IPS DF 6.9 (cell line): ENCODE data around the gene UFSP1.

Experiments used
- DNase-seq: peaks from one replicate; pipeline ENCODE4 v3.0.0-alpha.2; 2013; ENCODE audit warnings: low read depth, low spot score
- H3K27ac ChIP-seq: one replicate; pipeline ENCODE4 v1.5.1; 2013; ENCODE audit warnings: low read length, control low read depth
- H3K27me3 ChIP-seq: 2 replicates; pipeline ENCODE4 v1.6.1; 2013; ENCODE audit warnings: mild to moderate bottlenecking, low read length; ENCODE audit not compliant: control insufficient read depth, insufficient read depth
- H3K36me3 ChIP-seq: 2 replicates; pipeline ENCODE4 v1.6.1; 2013; ENCODE audit warnings: low read length; ENCODE audit not compliant: control insufficient read depth, insufficient read depth
- H3K4me1 ChIP-seq: 2 replicates; pipeline ENCODE4 v1.6.1; 2013; ENCODE audit warnings: low read length; ENCODE audit not compliant: control insufficient read depth, insufficient read depth
- H3K4me3 ChIP-seq: 2 replicates; pipeline ENCODE4 v1.5.1; 2013; ENCODE audit warnings: mild to moderate bottlenecking, low read length
- H3K9me3 ChIP-seq: 2 replicates; pipeline ENCODE4 v1.6.1; 2013; ENCODE audit warnings: low read length, inconsistent platforms; ENCODE audit not compliant: control insufficient read depth, insufficient read depth
- WGBS: extraction: QIAGEN DNeasy Blood & Tissue Kit; methylation state at CpG from one replicate; pipeline ENCODE4 v1.1.7; 2013; ENCODE audit warnings: mixed read lengths, missing lambda C conversion rate; ENCODE audit not compliant: insufficient read length, insufficient coverage; 5-methylcytosine and 5-hydroxymethylcytosine counted together

UFSP1 gene

GRCh38 chr7:100888291-100888987 lies 1.1 kb downstream of the UFSP1 start:
- H3K4me3 ChIP-seq, result peak overlapping the region; percentile 87; the same call in 1 of the 2 replicates
- WGBS, result no CpG with 5 or more reads among the region's 18 CpGs
- DNase-seq, result no peak
- H3K27me3 ChIP-seq, result no peaks in the 10 kb centered on the region
- H3K9me3 ChIP-seq, result no peaks in the 10 kb centered on the region
- H3K27ac ChIP-seq, result no peak overlapping the region
- peaks cover 2% of the 10 kb centered on the region for H3K4me1 ChIP-seq
- peaks cover 41% of the 10 kb centered on the region for H3K36me3 ChIP-seq

DNA sequence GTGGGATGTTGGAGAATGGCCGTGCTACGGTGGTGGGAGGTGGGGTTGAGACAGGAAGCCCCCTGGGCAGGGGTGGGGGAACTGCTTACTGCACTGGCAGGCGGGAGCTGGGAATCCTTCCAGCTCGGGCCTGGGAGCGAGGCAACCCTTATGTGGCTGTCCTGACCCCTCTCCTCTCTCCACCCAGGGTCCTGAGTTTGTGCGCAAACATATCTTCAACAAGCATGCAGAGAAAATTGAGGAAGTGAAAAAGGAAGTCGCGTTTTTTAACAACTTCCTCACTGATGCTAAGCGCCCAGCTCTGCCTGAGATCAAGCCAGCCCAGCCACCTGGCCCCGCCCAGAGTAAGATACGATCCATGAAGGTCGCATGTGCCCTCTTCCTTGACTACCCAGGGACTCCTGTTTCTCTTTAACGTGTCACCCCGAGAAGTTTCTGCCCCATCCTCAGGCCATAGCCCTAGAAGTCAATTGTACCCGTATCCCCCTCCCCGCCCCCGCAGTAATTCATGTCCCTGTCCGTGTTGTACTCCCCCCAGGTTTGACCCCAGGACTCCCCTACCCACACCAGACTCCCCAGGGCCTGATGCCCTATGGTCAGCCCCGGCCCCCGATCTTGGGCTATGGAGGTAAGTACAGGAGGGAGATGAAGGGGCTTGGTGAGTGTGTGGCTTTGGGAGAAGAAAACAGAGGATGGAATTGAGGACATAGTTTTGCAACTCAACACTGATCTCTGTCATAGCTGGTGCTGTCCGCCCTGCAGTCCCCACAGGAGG lies 1.8 kb downstream of the UFSP1 start:
- Histone ChIP-seq H3K4me3 (no peak overlapping the region), H3K36me3 (peaks cover 45% of the 10 kb centered on the region)
- WGBS, result no CpG with 5 or more reads among the region's 21 CpGs

GRCh38 chr7:100886936-100887515 lies 2.5 kb downstream of the UFSP1 start:
- H3K4me3 ChIP-seq, result no peak overlapping the region
- DNase-seq, result no peak
- peaks cover 50% of the 10 kb centered on the region for H3K36me3 ChIP-seq
- peaks cover 2% of the 10 kb centered on the region for H3K4me1 ChIP-seq
- H3K27ac ChIP-seq, result no peak overlapping the region
- no CpG with 5 or more reads among the region's 25 CpGs for WGBS
- H3K27me3 ChIP-seq, result no peaks in the 10 kb centered on the region
- no peaks in the 10 kb centered on the region for H3K9me3 ChIP-seq

More for the DNA sequence above, 1.8 kb downstream of the UFSP1 start:
- H3K27me3 ChIP-seq, result no peaks in the 10 kb centered on the region
- no peak overlapping the region for H3K27ac ChIP-seq
- no peak for DNase-seq
- no peaks in the 10 kb centered on the region for H3K9me3 ChIP-seq
- peaks cover 2% of the 10 kb centered on the region for H3K4me1 ChIP-seq

DNA sequence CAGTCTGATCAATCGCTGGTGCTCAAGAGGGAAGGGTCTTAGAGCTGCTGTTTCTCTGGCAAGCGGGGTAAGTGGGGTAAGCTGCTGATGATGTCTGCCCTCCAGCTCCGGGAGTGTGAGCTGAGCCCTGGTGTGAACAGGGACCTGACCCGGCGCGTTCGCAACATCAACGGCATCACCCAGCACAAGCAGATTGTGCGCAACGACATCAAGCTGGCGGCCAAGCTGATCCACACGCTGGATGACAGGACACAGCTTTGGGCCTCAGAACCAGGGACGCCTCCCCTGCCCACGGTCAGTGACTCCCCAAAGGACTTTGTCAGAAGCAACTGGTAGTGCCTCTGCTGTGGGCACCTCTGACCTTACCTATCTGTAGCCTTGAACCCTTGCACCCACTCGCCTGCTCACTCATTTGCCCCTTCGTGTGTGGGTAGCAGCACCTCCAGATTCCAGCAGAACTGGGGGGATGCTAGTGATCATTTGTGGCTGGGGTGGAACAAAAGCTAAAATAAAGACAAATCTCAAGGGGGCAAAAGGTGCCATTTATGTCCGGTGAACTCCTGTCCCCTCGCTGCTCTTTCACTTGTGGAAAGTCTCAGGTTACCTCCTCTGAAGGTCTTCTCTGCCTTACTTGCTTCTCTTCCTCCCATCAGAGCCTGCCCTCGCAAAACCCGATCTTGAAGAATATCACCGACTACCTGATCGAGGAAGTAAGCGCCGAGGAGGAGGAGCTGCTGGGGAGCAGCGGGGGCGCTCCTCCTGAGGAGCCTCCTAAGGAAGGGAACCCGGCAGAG lies 3.2 kb downstream of the UFSP1 start:
- Histone ChIP-seq H3K9me3 (no peaks in the 10 kb centered on the region), H3K27ac (no peak overlapping the region), H3K36me3 (peaks cover 57% of the 10 kb centered on the region), H3K27me3 (no peaks in the 10 kb centered on the region), H3K4me1 (peaks cover 2% of the 10 kb centered on the region; the same call in 1 of the 2 replicates), H3K4me3 (no peak overlapping the region)
- no CpG with 5 or more reads among the region's 27 CpGs for WGBS
- DNase-seq, result no peak

GRCh38 chr7:100885440-100886141 lies 3.9 kb downstream of the UFSP1 start:
- peaks cover 2% of the 10 kb centered on the region; the same call in 1 of the 2 replicates for H3K4me1 ChIP-seq
- H3K27ac ChIP-seq, result no peak overlapping the region
- H3K4me3 ChIP-seq, result no peak overlapping the region
- WGBS, result no CpG with 5 or more reads among the region's 22 CpGs
- DNase-seq, result no peak
- H3K9me3 ChIP-seq, result no peaks in the 10 kb centered on the region
- H3K36me3 ChIP-seq, result peaks cover 59% of the 10 kb centered on the region
- H3K27me3 ChIP-seq, result no peaks in the 10 kb centered on the region

- H3K4me3 ChIP-seq, result no peak overlapping the region
Measured at GRCh38 chr7:100884736-100885439, 4.6 kb downstream of the UFSP1 start.

DNA sequence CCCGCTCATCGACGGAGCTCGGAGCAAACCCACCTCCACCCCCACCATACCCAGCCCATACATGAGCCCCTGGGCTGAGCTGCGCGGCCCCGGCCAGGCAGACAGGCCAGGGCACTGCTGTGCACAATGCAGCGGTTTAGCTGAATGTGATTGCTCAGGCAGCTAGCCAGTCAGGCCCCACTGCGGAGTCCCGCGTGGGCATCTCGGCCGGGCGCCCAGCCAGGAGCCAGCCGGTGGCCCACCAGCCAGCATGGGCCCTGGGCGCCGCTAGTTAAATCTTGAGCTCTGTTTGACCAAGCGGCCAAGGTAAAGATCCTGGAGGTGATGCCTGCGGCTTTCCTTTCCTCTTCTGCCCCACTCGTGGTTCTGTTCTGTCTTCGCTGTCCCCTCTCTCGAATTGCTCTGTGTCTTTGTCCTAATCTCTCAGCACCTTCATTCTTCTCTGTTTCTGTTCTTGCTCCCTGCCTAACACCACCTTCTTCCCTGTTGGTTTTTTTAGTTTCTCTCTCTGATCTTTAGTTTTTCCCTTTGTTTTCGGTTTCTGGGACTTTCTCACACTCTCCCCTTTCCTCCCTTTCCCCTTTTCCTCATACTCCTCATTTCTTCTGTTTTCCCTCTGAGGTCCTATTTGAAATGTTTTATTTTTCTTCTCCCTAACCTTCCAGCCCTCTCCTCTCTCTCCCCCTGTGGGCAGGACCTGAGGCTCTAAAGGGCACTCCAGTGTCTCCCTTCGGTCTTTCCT lies 6.6 kb downstream of the UFSP1 start:
- peaks cover 3% of the 10 kb centered on the region; the same call in 1 of the 2 replicates for H3K4me1 ChIP-seq
- no peak overlapping the region for H3K27ac ChIP-seq
- H3K27me3 ChIP-seq, result no peaks in the 10 kb centered on the region
- DNase-seq, result no peak
- H3K36me3 ChIP-seq, result peaks cover 57% of the 10 kb centered on the region
- WGBS, result no CpG with 5 or more reads among the region's 24 CpGs
- H3K4me3 ChIP-seq, result no peak overlapping the region
- no peaks in the 10 kb centered on the region for H3K9me3 ChIP-seq

More at GRCh38 chr7:100884736-100885439, 4.6 kb downstream of the UFSP1 start:
- H3K27ac ChIP-seq, result no peak overlapping the region
- peaks cover 2% of the 10 kb centered on the region; the same call in 1 of the 2 replicates for H3K4me1 ChIP-seq
- H3K9me3 ChIP-seq, result no peaks in the 10 kb centered on the region
- peaks cover 61% of the 10 kb centered on the region for H3K36me3 ChIP-seq
- no peak for DNase-seq
- H3K27me3 ChIP-seq, result no peaks in the 10 kb centered on the region
- no CpG with 5 or more reads among the region's 29 CpGs for WGBS

DNA sequence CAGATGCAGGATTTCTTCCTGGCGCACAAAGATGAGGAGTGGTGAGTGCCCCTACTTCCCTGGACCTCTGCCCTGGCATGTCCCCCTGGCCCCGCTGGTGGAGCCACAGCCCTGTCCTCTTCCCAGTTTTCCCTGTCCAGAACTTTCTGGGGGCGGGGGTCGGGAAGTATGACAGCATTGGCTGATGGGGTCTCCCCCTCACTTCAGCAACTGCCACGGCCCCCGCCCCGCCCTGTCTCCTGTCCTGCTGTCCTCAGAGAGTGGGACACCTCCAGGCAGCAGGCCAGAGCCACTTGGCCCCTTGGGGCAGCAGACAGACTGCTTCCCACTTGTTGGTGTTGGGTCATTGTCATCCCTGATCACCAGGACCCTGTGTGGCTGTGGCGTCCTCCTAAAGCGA lies 7.3 kb downstream of the UFSP1 start:
- DNase-seq, result no peak
- peaks cover 52% of the 10 kb centered on the region for H3K36me3 ChIP-seq
- no peak overlapping the region for H3K4me3 ChIP-seq
- no peaks in the 10 kb centered on the region for H3K27me3 ChIP-seq
- H3K4me1 ChIP-seq, result 0 out of 2 replicates have a peak, but pooled peaks cover 1% of the 10 kb centered on the region
- no CpG with 5 or more reads among the region's 9 CpGs for WGBS
- H3K9me3 ChIP-seq, result no peaks in the 10 kb centered on the region
- no peak overlapping the region for H3K27ac ChIP-seq

DNA sequence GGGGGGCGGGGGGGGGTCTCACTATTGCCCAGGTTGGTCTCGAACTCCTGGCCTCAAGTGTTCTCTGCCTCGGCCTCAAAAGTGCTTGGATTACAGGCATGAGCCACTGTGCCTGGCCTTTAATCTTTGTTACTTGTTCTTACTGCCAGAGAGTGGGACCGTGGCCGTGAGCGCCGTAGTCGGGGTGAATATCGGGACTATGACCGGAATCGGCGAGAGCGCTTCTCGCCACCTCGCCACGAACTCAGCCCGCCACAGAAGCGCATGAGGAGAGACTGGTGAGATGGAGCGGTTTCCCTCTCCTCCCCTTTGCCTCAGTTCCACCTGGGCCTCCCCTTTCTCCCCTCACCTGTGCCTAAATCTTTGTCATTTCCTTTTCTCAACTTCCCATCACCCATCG lies 8.4 kb downstream of the UFSP1 start:
- DNase-seq, result no peak
- Histone ChIP-seq H3K36me3 (peaks cover 42% of the 10 kb centered on the region), H3K27me3 (no peaks in the 10 kb centered on the region), H3K9me3 (no peaks in the 10 kb centered on the region), H3K27ac (no peak overlapping the region), H3K4me3 (no peak overlapping the region), H3K4me1 (0 out of 2 replicates have a peak, but pooled peaks cover 1% of the 10 kb centered on the region)
- WGBS, result no CpG with 5 or more reads among the region's 20 CpGs
